PC-3 (cell line): ENCODE measurements around the gene R3HDML. TPM values are rescaled to one million over a fixed set of nuclear protein-coding genes. Genes with fewer than 3 reads are reported as not detected.

Experiments used
- ATAC-seq: fragments of 200-7000 bp; cut with Tn5 transposase; 2 replicates; pipeline ENCODE4 v1.9.1; 2020; ENCODE audit warnings: mild to moderate bottlenecking, moderate library complexity
- BruUV-seq: library from RNA; stranded (reverse); fragments of 400-500 nt; replicated peaks from 2 replicates; lab custom pipeline; 2021; lab: Mats Ljungman, UMichigan
- CTCF ChIA-PET: fragments of 300-600 bp; sonication (Branson Sonifier 250); formaldehyde crosslinking; loops from one replicate; lab custom pipeline; 2022; ENCODE audit warnings: antibody characterized with exemption; lab: Charles Lee
- POLR2A ChIA-PET: fragments of 300-600 bp; sonication (Branson Sonifier 250); formaldehyde crosslinking; loops from one replicate; lab custom pipeline; 2022; ENCODE audit warnings: antibody characterized with exemption; ENCODE audit not compliant: unreplicated experiment; lab: Charles Lee
- DNase-seq: peaks from one replicate; pipeline ENCODE4 v3.0.0-alpha.2; 2015
- H2AFZ ChIP-seq: fragments of 300-600 bp; sonication (generic); 2 replicates; pipeline ENCODE4 v1.6.0; 2016; ENCODE audit warnings: antibody characterized with exemption, low read length
- H3F3A ChIP-seq: fragments of 300-600 bp; sonication (generic); one replicate; pipeline ENCODE4 v1.6.0; 2017; ENCODE audit warnings: antibody characterized with exemption, low read length, control low read depth, mild to moderate bottlenecking; ENCODE audit not compliant: unreplicated experiment
- H3K27ac ChIP-seq: fragments of 300-600 bp; sonication (generic); 2 replicates; pipeline ENCODE4 v1.5.1; 2016; ENCODE audit warnings: mild to moderate bottlenecking, low read length
- H3K27me3 ChIP-seq: fragments of 300-600 bp; sonication (generic); 2 replicates; pipeline ENCODE4 v1.6.1; 2016; ENCODE audit warnings: low read length, mixed read lengths
- H3K36me3 ChIP-seq: fragments of 300-600 bp; sonication (generic); 2 replicates; pipeline ENCODE4 v1.6.1; 2016; ENCODE audit warnings: low read depth, mixed run types, low read length, mixed read lengths
- H3K4me1 ChIP-seq: fragments of 300-600 bp; sonication (generic); 2 replicates; pipeline ENCODE4 v1.5.1; 2016; ENCODE audit warnings: low read length; ENCODE audit not compliant: insufficient read depth
- H3K4me2 ChIP-seq: fragments of 300-600 bp; sonication (generic); 2 replicates; pipeline ENCODE4 v1.6.0; 2016; ENCODE audit warnings: low read length
- H3K4me3 ChIP-seq: fragments of 300-600 bp; sonication (generic); 2 replicates; pipeline ENCODE4 v1.5.1; 2016; ENCODE audit warnings: mild to moderate bottlenecking, low read length, mixed read lengths
- H3K79me2 ChIP-seq: fragments of 300-600 bp; sonication (generic); 2 replicates; pipeline ENCODE4 v1.6.1; 2017; ENCODE audit warnings: low read length, mixed read lengths
- H3K9ac ChIP-seq: fragments of 300-600 bp; sonication (generic); 2 replicates; pipeline ENCODE4 v1.6.0; 2016; ENCODE audit warnings: mild to moderate bottlenecking, low read length
- H3K9me2 ChIP-seq: fragments of 300-600 bp; sonication (generic); replicated peaks from 2 replicates; pipeline ENCODE4 v1.6.1; 2016; ENCODE audit warnings: mixed run types, low read length, mixed read lengths
- H3K9me3 ChIP-seq: fragments of 300-600 bp; sonication (generic); 2 replicates; pipeline ENCODE4 v1.6.1; 2016; ENCODE audit warnings: low read length, mixed read lengths
- H4K20me1 ChIP-seq: fragments of 300-600 bp; sonication (generic); 2 replicates; pipeline ENCODE4 v1.6.1; 2016; ENCODE audit warnings: low read length, mixed read lengths
- EZH2 ChIP-seq: fragments of 300-600 bp; sonication (generic); IDR thresholded peaks from one replicate; pipeline ENCODE4 v1.6.1; 2017; ENCODE audit warnings: antibody characterized with exemption, mild to moderate bottlenecking, low read length; ENCODE audit not compliant: unreplicated experiment
- EZH2phosphoT487 ChIP-seq: fragments of 300-600 bp; sonication (generic); IDR thresholded peaks from 2 replicates; pipeline ENCODE4 v1.6.1; 2018; ENCODE audit warnings: mild to moderate bottlenecking, antibody characterized with exemption, low read length, borderline replicate concordance
- intact Hi-C: fragments of 100-400 bp; cut with micrococcal nuclease; formaldehyde crosslinking; loops from 2 replicates; pipeline ENCODE4 v1.9.0; 2023
- total RNA-seq: library from RNA; depleted of rRNA; stranded (reverse); fragments of >200 nt; gene quantifications from 2 replicates; pipeline ENCODE4 v1.2.3, GENCODE V29; 2014
- TF ChIP-seq, protein P1 (sequence below): fragments of 300-600 bp; sonication (generic); conservative IDR thresholded peaks from 2 replicates; pipeline ENCODE4 v1.5.1; 2017; ENCODE audit warnings: antibody characterized with exemption, low read depth, mild to moderate bottlenecking, low read length

R3HDML gene
- total RNA-seq, 1 experiment from 2014 or later: not detected

DNA sequence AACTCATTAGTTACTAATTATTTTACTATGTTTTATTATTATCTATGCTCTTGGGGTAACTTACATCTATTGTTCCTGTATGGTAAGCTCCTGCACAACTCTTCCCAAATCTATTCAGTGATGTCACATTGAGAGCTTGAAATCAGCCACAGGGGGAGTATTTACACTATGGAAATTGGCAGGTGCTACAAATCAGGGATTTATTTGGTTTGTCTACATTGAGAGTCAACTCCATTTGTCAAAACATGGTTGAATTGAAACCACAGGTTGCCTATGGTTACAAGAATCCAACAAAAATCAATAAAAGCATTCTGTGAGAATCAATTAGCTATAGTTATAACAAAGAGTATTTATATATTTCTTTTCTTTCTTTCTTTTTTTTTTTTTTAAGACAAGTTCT, 22.0 kb upstream of the R3HDML start:
- H3K9me3 ChIP-seq: no peaks in the 10 kb centered on the region
- POLR2A ChIA-PET: no interaction called here
- intact Hi-C loops: loop anchor here (5.0 to 10.0 kb wide), 2 partner anchors 157 to 200 kb away; no protein-coding TSS in a partner anchor
- H3K9ac ChIP-seq: no peak overlapping the region
- H2AFZ ChIP-seq: no peak overlapping the region
- peaks cover 6% of the 10 kb centered on the region for H3K4me1 ChIP-seq
- H3K79me2 ChIP-seq: peaks cover 9% of the 10 kb centered on the region
- no peak overlapping the region for H3K4me3 ChIP-seq
- no peaks in the 10 kb centered on the region for H4K20me1 ChIP-seq
- no peak overlapping the region for H3K4me2 ChIP-seq
- no peak overlapping the region for H3K27ac ChIP-seq
- peaks cover 7% of the 10 kb centered on the region; the same call in 1 of the 2 replicates for H3K27me3 ChIP-seq
- no peak for ATAC-seq
- no peak for DNase-seq
- H3K9me2 ChIP-seq: no peaks in the 10 kb centered on the region
- H3F3A ChIP-seq: no peaks in the 10 kb centered on the region
- TF ChIP-seq EZH2 (no peak), EZH2phosphoT487 (no peak)
- TF ChIP-seq, protein P1, sequence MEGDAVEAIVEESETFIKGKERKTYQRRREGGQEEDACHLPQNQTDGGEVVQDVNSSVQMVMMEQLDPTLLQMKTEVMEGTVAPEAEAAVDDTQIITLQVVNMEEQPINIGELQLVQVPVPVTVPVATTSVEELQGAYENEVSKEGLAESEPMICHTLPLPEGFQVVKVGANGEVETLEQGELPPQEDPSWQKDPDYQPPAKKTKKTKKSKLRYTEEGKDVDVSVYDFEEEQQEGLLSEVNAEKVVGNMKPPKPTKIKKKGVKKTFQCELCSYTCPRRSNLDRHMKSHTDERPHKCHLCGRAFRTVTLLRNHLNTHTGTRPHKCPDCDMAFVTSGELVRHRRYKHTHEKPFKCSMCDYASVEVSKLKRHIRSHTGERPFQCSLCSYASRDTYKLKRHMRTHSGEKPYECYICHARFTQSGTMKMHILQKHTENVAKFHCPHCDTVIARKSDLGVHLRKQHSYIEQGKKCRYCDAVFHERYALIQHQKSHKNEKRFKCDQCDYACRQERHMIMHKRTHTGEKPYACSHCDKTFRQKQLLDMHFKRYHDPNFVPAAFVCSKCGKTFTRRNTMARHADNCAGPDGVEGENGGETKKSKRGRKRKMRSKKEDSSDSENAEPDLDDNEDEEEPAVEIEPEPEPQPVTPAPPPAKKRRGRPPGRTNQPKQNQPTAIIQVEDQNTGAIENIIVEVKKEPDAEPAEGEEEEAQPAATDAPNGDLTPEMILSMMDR: no peak
- no peaks in the 10 kb centered on the region for H3K36me3 ChIP-seq
- no TSS peak for BruUV-seq
- CTCF ChIA-PET: interaction anchor here (0.7 to 1.7 kb wide), 3 partner anchors 70 to 98 kb away, joined by 4 to 6 read pairs (median 6); no protein-coding TSS in a partner anchor

DNA sequence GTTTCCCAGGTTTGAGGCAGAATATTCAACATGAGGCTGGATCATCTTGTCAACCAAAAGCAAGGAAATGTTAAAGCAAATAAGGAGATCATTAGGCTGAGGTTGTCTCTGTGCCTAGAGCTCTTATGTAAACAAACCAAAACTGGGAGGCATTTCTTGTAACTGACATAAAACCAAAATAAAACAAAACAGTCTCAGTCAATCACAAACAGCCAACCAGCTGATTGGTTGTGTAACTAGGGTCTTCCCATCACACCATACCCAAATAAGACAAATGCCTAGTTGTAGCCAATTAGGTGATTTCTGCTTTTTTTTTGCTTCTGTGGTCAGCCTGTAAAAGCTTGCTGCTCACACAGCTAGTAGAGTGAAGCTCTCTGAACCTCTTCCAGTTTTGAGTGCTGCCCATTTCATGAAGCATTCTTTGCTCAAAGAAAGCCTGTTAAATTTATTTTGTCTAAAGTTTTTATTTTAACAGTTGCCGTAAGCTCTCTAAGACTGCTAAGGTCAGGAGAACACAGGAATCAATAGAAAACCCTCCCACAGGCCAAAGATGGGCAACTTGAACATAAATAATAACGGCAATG, 16.9 kb upstream of the R3HDML start:
- no peak for DNase-seq
- no peak overlapping the region for H2AFZ ChIP-seq
- intact Hi-C loops: loop anchor here (10.0 kb wide), 1 partner anchor 205 kb away; no protein-coding TSS in a partner anchor

More for the DNA sequence above, 16.9 kb upstream of the R3HDML start:
- Histone ChIP-seq H3K36me3 (no peaks in the 10 kb centered on the region), H3K4me3 (no peak overlapping the region), H3K4me2 (no peak overlapping the region), H3K79me2 (no peaks in the 10 kb centered on the region), H4K20me1 (no peaks in the 10 kb centered on the region), H3F3A (no peaks in the 10 kb centered on the region), H3K27ac (no peak overlapping the region), H3K4me1 (no peaks in the 10 kb centered on the region), H3K27me3 (peaks cover 7% of the 10 kb centered on the region; the same call in 1 of the 2 replicates), H3K9me3 (no peaks in the 10 kb centered on the region), H3K9ac (no peak overlapping the region), H3K9me2 (no peaks in the 10 kb centered on the region)
- no TSS peak for BruUV-seq
- ATAC-seq: peak; percentile 15; the same call in 1 of the 2 replicates
- TF ChIP-seq, protein P1: no peak
- no peak for TF ChIP-seq EZH2phosphoT487
- no peak for TF ChIP-seq EZH2
- ChIA-PET POLR2A (interaction anchor here (0.6 kb wide), 1 partner anchor 86 kb away, joined by 3 read pairs; no protein-coding TSS in a partner anchor), CTCF (no interaction called here)
